HepG2 (cell line): ENCODE data around the gene GRAP. TPM values are rescaled to one million over a fixed set of nuclear protein-coding genes. Genes with fewer than 3 reads are reported as not detected.

ENCODE experiments used
- HNRNPLL ChIP-seq: fragments of 200-400 bp; formaldehyde crosslinking; IDR thresholded peaks from 2 replicates; pipeline ENCODE4 v1.6.1; 2017; ENCODE audit warnings: mild to moderate bottlenecking, low read depth, low read length; ENCODE audit not compliant: poor library complexity, severe bottlenecking
- MAFK ChIP-seq, 2 experiments: IDR thresholded peaks in 1 of 2; conservative IDR thresholded peaks in 1 of 2; 2 replicates each; pipeline ENCODE4 v1.6.1; 2011; ENCODE audit warnings: improper control_type of control experiment in 2 of 2, low read length in 2 of 2
- ZFX ChIP-seq: sonication (generic); formaldehyde crosslinking; IDR thresholded peaks from 2 replicates; pipeline ENCODE4 v1.4.0; 2020; ENCODE audit warnings: mild to moderate bottlenecking, low read depth, missing genetic modification reagents, moderate library complexity
- ZNF496 ChIP-seq: sonication (generic); formaldehyde crosslinking; IDR thresholded peaks from 2 replicates; pipeline ENCODE4 v1.8.1; 2023; ENCODE audit warnings: mild to moderate bottlenecking, moderate library complexity, missing genetic modification reagents; ENCODE audit not compliant: insufficient replicate concordance
- polyA plus RNA-seq, 8 experiments: library from polyadenylated mRNA; depleted of rRNA in 3 of 8; stranded (reverse) in 7 of 8; unstranded in 1 of 8; fragments of >200 nt; fragmentation: Illumina TruSeq in 4 of 8; extraction: Trizol in 4 of 8; gene quantifications; 2 replicates each; pipeline versions ENCODE4 v1.2.1 to v1.2.3, GENCODE V29; 2011 to 2016; ENCODE audit warnings: low read depth in 4 of 8, missing spikeins in 1 of 8, mixed read lengths in 1 of 8; ENCODE audit not compliant: insufficient read depth in 1 of 8
- total RNA-seq, 5 experiments: library from RNA; depleted of rRNA; stranded (reverse); fragments of >200 nt; fragmentation: Illumina TruSeq; extraction: Trizol; gene quantifications; 2 replicates each; pipeline ENCODE4 v1.2.3, GENCODE V29; 2016; ENCODE audit warnings: low read depth in 1 of 5
- TF ChIP-seq, protein P1 (sequence below): sonication (generic); formaldehyde crosslinking; IDR thresholded peaks from 2 replicates; pipeline ENCODE4 v1.4.0; 2020; ENCODE audit warnings: mild to moderate bottlenecking, missing genetic modification reagents
- TF ChIP-seq, protein P2 (sequence below): sonication (generic); formaldehyde crosslinking; IDR thresholded peaks from 2 replicates; pipeline ENCODE4 v1.8.0; 2022; ENCODE audit warnings: low read depth, missing genetic modification reagents
- TF ChIP-seq, protein P3 (sequence below): sonication (generic); formaldehyde crosslinking; IDR thresholded peaks from 2 replicates; pipeline ENCODE4 v1.9.0; 2021; ENCODE audit warnings: missing genetic modification reagents, mild to moderate bottlenecking, borderline replicate concordance
- TF ChIP-seq, protein P4 (sequence below): sonication (generic); formaldehyde crosslinking; IDR thresholded peaks from 2 replicates; pipeline ENCODE4 v1.8.0; 2022; ENCODE audit warnings: mild to moderate bottlenecking, missing genetic modification reagents; ENCODE audit not compliant: insufficient replicate concordance
- TF ChIP-seq, protein P5 (sequence below): IDR thresholded peaks from 2 replicates; pipeline ENCODE4 v1.6.1; 2016; ENCODE audit warnings: low read depth

The GRAP gene
- total and polyA plus RNA-seq, 2 of the 13 experiments (the other 11 are each of a cell fraction or from before 2014, with no cell fraction given) = 0.77 to 1.7 TPM

DNA sequence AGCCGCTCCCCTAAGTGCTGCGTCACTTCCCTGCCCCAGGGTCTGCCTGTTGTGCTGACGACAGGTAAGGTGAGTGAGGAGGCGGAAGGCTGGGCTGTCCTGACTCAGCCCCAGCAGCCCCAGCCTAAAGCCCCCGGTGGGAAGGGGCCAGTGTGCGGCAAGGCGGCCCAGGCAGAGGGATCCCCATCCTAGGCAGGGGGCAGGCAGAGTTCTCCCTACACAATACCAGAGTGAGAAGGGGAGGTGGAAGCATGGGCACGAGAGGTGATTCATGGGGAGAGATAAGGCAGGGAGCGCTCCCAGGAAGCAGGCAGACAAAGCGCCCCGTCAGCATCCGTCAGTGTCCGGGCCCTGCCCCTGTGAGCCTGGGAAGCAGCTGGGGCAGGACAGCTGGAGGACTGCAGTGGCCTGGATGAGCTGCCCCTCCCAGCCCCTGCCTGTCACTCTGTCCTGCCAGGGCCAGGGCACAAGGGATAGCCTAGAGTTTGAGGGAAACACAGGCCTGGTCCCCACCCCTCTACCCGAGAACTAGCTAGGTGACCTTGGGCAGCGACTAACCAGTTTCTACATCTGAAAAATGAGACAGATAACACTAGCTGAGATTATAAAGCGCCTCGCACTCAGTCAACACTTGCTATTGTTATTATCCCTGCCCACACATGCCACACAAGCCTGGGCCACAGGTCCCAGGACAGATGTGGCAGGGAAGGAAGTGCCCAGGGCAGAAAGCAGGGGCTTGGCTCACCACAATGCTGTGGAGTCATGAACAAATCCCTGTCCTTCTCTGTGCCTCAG, 46.0 kb downstream of the GRAP start (continued):
- TF ChIP-seq, protein P1, sequence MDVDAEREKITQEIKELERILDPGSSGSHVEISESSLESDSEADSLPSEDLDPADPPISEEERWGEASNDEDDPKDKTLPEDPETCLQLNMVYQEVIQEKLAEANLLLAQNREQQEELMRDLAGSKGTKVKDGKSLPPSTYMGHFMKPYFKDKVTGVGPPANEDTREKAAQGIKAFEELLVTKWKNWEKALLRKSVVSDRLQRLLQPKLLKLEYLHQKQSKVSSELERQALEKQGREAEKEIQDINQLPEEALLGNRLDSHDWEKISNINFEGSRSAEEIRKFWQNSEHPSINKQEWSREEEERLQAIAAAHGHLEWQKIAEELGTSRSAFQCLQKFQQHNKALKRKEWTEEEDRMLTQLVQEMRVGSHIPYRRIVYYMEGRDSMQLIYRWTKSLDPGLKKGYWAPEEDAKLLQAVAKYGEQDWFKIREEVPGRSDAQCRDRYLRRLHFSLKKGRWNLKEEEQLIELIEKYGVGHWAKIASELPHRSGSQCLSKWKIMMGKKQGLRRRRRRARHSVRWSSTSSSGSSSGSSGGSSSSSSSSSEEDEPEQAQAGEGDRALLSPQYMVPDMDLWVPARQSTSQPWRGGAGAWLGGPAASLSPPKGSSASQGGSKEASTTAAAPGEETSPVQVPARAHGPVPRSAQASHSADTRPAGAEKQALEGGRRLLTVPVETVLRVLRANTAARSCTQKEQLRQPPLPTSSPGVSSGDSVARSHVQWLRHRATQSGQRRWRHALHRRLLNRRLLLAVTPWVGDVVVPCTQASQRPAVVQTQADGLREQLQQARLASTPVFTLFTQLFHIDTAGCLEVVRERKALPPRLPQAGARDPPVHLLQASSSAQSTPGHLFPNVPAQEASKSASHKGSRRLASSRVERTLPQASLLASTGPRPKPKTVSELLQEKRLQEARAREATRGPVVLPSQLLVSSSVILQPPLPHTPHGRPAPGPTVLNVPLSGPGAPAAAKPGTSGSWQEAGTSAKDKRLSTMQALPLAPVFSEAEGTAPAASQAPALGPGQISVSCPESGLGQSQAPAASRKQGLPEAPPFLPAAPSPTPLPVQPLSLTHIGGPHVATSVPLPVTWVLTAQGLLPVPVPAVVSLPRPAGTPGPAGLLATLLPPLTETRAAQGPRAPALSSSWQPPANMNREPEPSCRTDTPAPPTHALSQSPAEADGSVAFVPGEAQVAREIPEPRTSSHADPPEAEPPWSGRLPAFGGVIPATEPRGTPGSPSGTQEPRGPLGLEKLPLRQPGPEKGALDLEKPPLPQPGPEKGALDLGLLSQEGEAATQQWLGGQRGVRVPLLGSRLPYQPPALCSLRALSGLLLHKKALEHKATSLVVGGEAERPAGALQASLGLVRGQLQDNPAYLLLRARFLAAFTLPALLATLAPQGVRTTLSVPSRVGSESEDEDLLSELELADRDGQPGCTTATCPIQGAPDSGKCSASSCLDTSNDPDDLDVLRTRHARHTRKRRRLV (CRISPR knock-in tag) = no peak
- TF ChIP-seq ZFX (CRISPR knock-in tag) (peak; percentile 20; the same call in 1 of the 2 replicates), MAFK (conservative IDR thresholded peaks at IDR 0.05 in 1 of 2, IDR thresholded peaks at IDR 0.05 in 1 of 2; ENCODE audit: low read length in 2 of 2) (peak; percentile 67 to 69; a peak in 3 of 4 replicates), HNRNPLL (no peak), ZNF496 (CRISPR knock-in tag) (no peak)
- TF ChIP-seq, protein P2, sequence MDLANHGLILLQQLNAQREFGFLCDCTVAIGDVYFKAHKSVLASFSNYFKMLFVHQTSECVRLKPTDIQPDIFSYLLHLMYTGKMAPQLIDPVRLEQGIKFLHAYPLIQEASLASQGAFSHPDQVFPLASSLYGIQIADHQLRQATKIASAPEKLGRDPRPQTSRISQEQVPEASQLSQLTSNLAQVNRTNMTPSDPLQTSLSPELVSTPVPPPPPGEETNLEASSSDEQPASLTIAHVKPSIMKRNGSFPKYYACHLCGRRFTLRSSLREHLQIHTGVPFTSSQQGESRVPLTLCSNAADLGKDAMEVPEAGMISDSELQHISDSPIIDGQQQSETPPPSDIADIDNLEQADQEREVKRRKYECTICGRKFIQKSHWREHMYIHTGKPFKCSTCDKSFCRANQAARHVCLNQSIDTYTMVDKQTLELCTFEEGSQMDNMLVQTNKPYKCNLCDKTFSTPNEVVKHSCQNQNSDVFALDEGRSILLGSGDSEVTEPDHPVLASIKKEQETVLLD = no peak
- TF ChIP-seq, protein P3, sequence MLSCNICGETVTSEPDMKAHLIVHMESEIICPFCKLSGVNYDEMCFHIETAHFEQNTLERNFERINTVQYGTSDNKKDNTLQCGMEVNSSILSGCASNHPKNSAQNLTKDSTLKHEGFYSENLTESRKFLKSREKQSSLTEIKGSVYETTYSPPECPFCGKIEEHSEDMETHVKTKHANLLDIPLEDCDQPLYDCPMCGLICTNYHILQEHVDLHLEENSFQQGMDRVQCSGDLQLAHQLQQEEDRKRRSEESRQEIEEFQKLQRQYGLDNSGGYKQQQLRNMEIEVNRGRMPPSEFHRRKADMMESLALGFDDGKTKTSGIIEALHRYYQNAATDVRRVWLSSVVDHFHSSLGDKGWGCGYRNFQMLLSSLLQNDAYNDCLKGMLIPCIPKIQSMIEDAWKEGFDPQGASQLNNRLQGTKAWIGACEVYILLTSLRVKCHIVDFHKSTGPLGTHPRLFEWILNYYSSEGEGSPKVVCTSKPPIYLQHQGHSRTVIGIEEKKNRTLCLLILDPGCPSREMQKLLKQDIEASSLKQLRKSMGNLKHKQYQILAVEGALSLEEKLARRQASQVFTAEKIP = no peak
- TF ChIP-seq, protein P4, sequence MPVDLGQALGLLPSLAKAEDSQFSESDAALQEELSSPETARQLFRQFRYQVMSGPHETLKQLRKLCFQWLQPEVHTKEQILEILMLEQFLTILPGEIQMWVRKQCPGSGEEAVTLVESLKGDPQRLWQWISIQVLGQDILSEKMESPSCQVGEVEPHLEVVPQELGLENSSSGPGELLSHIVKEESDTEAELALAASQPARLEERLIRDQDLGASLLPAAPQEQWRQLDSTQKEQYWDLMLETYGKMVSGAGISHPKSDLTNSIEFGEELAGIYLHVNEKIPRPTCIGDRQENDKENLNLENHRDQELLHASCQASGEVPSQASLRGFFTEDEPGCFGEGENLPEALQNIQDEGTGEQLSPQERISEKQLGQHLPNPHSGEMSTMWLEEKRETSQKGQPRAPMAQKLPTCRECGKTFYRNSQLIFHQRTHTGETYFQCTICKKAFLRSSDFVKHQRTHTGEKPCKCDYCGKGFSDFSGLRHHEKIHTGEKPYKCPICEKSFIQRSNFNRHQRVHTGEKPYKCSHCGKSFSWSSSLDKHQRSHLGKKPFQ (CRISPR knock-in tag) = no peak
- TF ChIP-seq, protein P5, sequence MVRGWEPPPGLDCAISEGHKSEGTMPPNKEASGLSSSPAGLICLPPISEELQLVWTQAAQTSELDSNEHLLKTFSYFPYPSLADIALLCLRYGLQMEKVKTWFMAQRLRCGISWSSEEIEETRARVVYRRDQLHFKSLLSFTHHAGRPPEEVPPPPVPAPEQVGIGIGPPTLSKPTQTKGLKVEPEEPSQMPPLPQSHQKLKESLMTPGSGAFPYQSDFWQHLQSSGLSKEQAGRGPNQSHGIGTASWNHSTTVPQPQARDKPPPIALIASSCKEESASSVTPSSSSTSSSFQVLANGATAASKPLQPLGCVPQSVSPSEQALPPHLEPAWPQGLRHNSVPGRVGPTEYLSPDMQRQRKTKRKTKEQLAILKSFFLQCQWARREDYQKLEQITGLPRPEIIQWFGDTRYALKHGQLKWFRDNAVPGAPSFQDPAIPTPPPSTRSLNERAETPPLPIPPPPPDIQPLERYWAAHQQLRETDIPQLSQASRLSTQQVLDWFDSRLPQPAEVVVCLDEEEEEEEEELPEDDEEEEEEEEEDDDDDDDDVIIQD (CRISPR knock-in tag) = no peak
